PC-3 (cell line): Measurements from ENCODE around the gene TUBGCP2. TPM values are rescaled to one million over a fixed set of nuclear protein-coding genes. Genes with fewer than 3 reads are reported as not detected.

Source experiments
- ATAC-seq: fragments of 200-7000 bp; cut with Tn5 transposase; 2 replicates; pipeline ENCODE4 v1.9.1; 2020; ENCODE audit warnings: mild to moderate bottlenecking, moderate library complexity
- Bru-seq: library from RNA; stranded (reverse); fragments of 400-500 nt; gene quantifications from one replicate; lab custom pipeline; 2021; lab: Mats Ljungman, UMichigan
- BruChase-seq, 2 experiments: library from RNA; stranded (reverse); fragments of 400-500 nt; gene quantifications; one replicate each; lab custom pipeline; 2021; lab: Mats Ljungman, UMichigan
- BruUV-seq: library from RNA; stranded (reverse); fragments of 400-500 nt; replicated peaks from 2 replicates; lab custom pipeline; 2021; lab: Mats Ljungman, UMichigan
- CTCF ChIA-PET: fragments of 300-600 bp; sonication (Branson Sonifier 250); formaldehyde crosslinking; loops from one replicate; lab custom pipeline; 2022; ENCODE audit warnings: antibody characterized with exemption; lab: Charles Lee
- POLR2A ChIA-PET: fragments of 300-600 bp; sonication (Branson Sonifier 250); formaldehyde crosslinking; loops from one replicate; lab custom pipeline; 2022; ENCODE audit warnings: antibody characterized with exemption; ENCODE audit not compliant: unreplicated experiment; lab: Charles Lee
- DNase-seq: peaks from one replicate; pipeline ENCODE4 v3.0.0-alpha.2; 2015
- H2AFZ ChIP-seq: fragments of 300-600 bp; sonication (generic); 2 replicates; pipeline ENCODE4 v1.6.0; 2016; ENCODE audit warnings: antibody characterized with exemption, low read length
- H3F3A ChIP-seq: fragments of 300-600 bp; sonication (generic); one replicate; pipeline ENCODE4 v1.6.0; 2017; ENCODE audit warnings: antibody characterized with exemption, low read length, control low read depth, mild to moderate bottlenecking; ENCODE audit not compliant: unreplicated experiment
- H3K27ac ChIP-seq: fragments of 300-600 bp; sonication (generic); 2 replicates; pipeline ENCODE4 v1.5.1; 2016; ENCODE audit warnings: mild to moderate bottlenecking, low read length
- H3K27me3 ChIP-seq: fragments of 300-600 bp; sonication (generic); 2 replicates; pipeline ENCODE4 v1.6.1; 2016; ENCODE audit warnings: low read length, mixed read lengths
- H3K36me3 ChIP-seq: fragments of 300-600 bp; sonication (generic); 2 replicates; pipeline ENCODE4 v1.6.1; 2016; ENCODE audit warnings: low read depth, mixed run types, low read length, mixed read lengths
- H3K4me1 ChIP-seq: fragments of 300-600 bp; sonication (generic); 2 replicates; pipeline ENCODE4 v1.5.1; 2016; ENCODE audit warnings: low read length; ENCODE audit not compliant: insufficient read depth
- H3K4me2 ChIP-seq: fragments of 300-600 bp; sonication (generic); 2 replicates; pipeline ENCODE4 v1.6.0; 2016; ENCODE audit warnings: low read length
- H3K4me3 ChIP-seq: fragments of 300-600 bp; sonication (generic); 2 replicates; pipeline ENCODE4 v1.5.1; 2016; ENCODE audit warnings: mild to moderate bottlenecking, low read length, mixed read lengths
- H3K79me2 ChIP-seq: fragments of 300-600 bp; sonication (generic); 2 replicates; pipeline ENCODE4 v1.6.1; 2017; ENCODE audit warnings: low read length, mixed read lengths
- H3K9ac ChIP-seq: fragments of 300-600 bp; sonication (generic); 2 replicates; pipeline ENCODE4 v1.6.0; 2016; ENCODE audit warnings: mild to moderate bottlenecking, low read length
- H3K9me2 ChIP-seq: fragments of 300-600 bp; sonication (generic); replicated peaks from 2 replicates; pipeline ENCODE4 v1.6.1; 2016; ENCODE audit warnings: mixed run types, low read length, mixed read lengths
- H3K9me3 ChIP-seq: fragments of 300-600 bp; sonication (generic); 2 replicates; pipeline ENCODE4 v1.6.1; 2016; ENCODE audit warnings: low read length, mixed read lengths
- H4K20me1 ChIP-seq: fragments of 300-600 bp; sonication (generic); 2 replicates; pipeline ENCODE4 v1.6.1; 2016; ENCODE audit warnings: low read length, mixed read lengths
- CTCF ChIP-seq: fragments of 300-600 bp; sonication (generic); conservative IDR thresholded peaks from 2 replicates; pipeline ENCODE4 v1.5.1; 2017; ENCODE audit warnings: antibody characterized with exemption, low read depth, mild to moderate bottlenecking, low read length
- EZH2 ChIP-seq: fragments of 300-600 bp; sonication (generic); IDR thresholded peaks from one replicate; pipeline ENCODE4 v1.6.1; 2017; ENCODE audit warnings: antibody characterized with exemption, mild to moderate bottlenecking, low read length; ENCODE audit not compliant: unreplicated experiment
- EZH2phosphoT487 ChIP-seq: fragments of 300-600 bp; sonication (generic); IDR thresholded peaks from 2 replicates; pipeline ENCODE4 v1.6.1; 2018; ENCODE audit warnings: mild to moderate bottlenecking, antibody characterized with exemption, low read length, borderline replicate concordance
- intact Hi-C: fragments of 100-400 bp; cut with micrococcal nuclease; formaldehyde crosslinking; loops from 2 replicates; pipeline ENCODE4 v1.9.0; 2023
- long read RNA-seq: library from polyadenylated mRNA; unstranded; transcript quantifications from one replicate; pipeline ENCODE4 v2.0.0, GENCODE V29; 2021; ENCODE audit not compliant: unreplicated experiment
- total RNA-seq: library from RNA; depleted of rRNA; stranded (reverse); fragments of >200 nt; gene quantifications from 2 replicates; pipeline ENCODE4 v1.2.3, GENCODE V29; 2014; rRNA removed

TUBGCP2 gene
- total RNA-seq (72.9 and 84.4 TPM in 2 replicates), Bru-seq, nascent RNA (percentile 71 among the genes with signal in this experiment), BruChase-seq, experiment 1, labeled RNA remaining after a 6-hour chase (percentile 82 among the genes with signal in this experiment), BruChase-seq, experiment 2, labeled RNA remaining after a 2-hour chase (percentile 75 among the genes with signal in this experiment)
- long read RNA-seq, full-length matches to known transcripts, result 135 of 248 reads
- long read RNA-seq, partial matches to known transcripts, result 64 of 248 reads
- long read RNA-seq, other reads (novel, unspliced or antisense), result 49 of 248 reads

- no peaks in the 10 kb centered on the region for H3K9me2 ChIP-seq
- CTCF ChIA-PET, result interaction anchor here (0.6 kb wide), 1 partner anchor 15 kb away, joined by 3 read pairs; no protein-coding TSS in a partner anchor
- ATAC-seq, result peak; percentile 63
- peaks cover 17% of the 10 kb centered on the region; the same call in 1 of the 2 replicates for H4K20me1 ChIP-seq
- H3K4me1 ChIP-seq, result peaks cover 17% of the 10 kb centered on the region
- H3K9me3 ChIP-seq, result no peaks in the 10 kb centered on the region
- peak within 1 kb of the TSS; percentile 98 for H3K9ac ChIP-seq
- H3K4me2 ChIP-seq, result peak within 1 kb of the TSS; percentile 98
- H3F3A ChIP-seq, result no peaks in the 10 kb centered on the region
- POLR2A ChIA-PET, result no interaction called here
- BruUV-seq, result no TSS peak
- peak within 1 kb of the TSS; percentile 98 for H3K4me3 ChIP-seq
- H3K27ac ChIP-seq, result peak within 1 kb of the TSS; percentile 85
- H3K36me3 ChIP-seq, result peaks cover 4% of the 10 kb centered on the region; the same call in 1 of the 2 replicates
- peak; percentile 72 for DNase-seq
- H2AFZ ChIP-seq, result peak within 1 kb of the TSS; percentile 69; the same call in 1 of the 2 replicates
- no peaks in the 10 kb centered on the region for H3K27me3 ChIP-seq
- intact Hi-C loops, result loop anchor here (5.0 kb wide), 1 partner anchor 51 kb away; no protein-coding TSS in a partner anchor
- H3K79me2 ChIP-seq, result peaks cover 64% of the 10 kb centered on the region
- TF ChIP-seq EZH2 (no peak), CTCF (no peak), EZH2phosphoT487 (no peak)
Measured at GRCh38 chr10:133308421-133309099, at the start of gene TUBGCP2, which contains the start of gene ZNF511. Gene TUBGCP2, minus strand, starts transcription at chr10:133308872. Its CDS starts 5,931 bp downstream, at chr10:133302941. Gene ZNF511, plus strand, starts transcription at chr10:133308914. Its CDS starts 30 bp downstream, at chr10:133308944.

- H3K27me3 ChIP-seq, result no peaks in the 10 kb centered on the region
- H3K36me3 ChIP-seq, result no peaks in the 10 kb centered on the region
- H2AFZ ChIP-seq, result peak within 1 kb of the TSS; percentile 78
- H3K9me3 ChIP-seq, result no peaks in the 10 kb centered on the region
- ATAC-seq (peak; percentile 61), DNase-seq (peak; percentile 37)
- no peaks in the 10 kb centered on the region for H3F3A ChIP-seq
- TF ChIP-seq EZH2 (no peak), CTCF (no peak), EZH2phosphoT487 (no peak)
- intact Hi-C loops, result no loop called here
- BruUV-seq, result no TSS peak
- ChIA-PET CTCF (no interaction called here), POLR2A (no interaction called here)
- H3K4me3 ChIP-seq, result peak within 1 kb of the TSS; percentile 65
- H3K4me1 ChIP-seq, result 0 out of 2 replicates have a peak, but pooled peaks cover 4% of the 10 kb centered on the region
- peak within 1 kb of the TSS; percentile 93 for H3K4me2 ChIP-seq
- H4K20me1 ChIP-seq, result no peaks in the 10 kb centered on the region
- H3K9me2 ChIP-seq, result no peaks in the 10 kb centered on the region
- no peaks in the 10 kb centered on the region for H3K79me2 ChIP-seq
- H3K9ac ChIP-seq, result peak within 1 kb of the TSS; percentile 69
- H3K27ac ChIP-seq, result no peak within 1 kb of the TSS
Measured at GRCh38 chr10:133357285-133358161, 48.9 kb upstream of the TUBGCP2 start, which contains the start of gene FUOM. Gene FUOM, minus strand, starts transcription at chr10:133358019. Its CDS starts 12 bp downstream, at chr10:133358007.
